WERI-Rb-1 (cell line): ENCODE data around the gene FBXO46.

Source experiments
- DNase-seq: peaks from one replicate; pipeline ENCODE4 v3.0.0-alpha.2; 2020
- H3K27ac ChIP-seq: fragments of 250-450 bp; sonication (Bioruptor Pico); 2 replicates; pipeline ENCODE4 v1.5.1; 2020; ENCODE audit warnings: mild to moderate bottlenecking, moderate library complexity
- H3K27me3 ChIP-seq: fragments of 250-450 bp; sonication (Bioruptor Pico); 2 replicates; pipeline ENCODE4 v1.5.1; 2021; ENCODE audit warnings: mild to moderate bottlenecking, low read depth, moderate library complexity; ENCODE audit not compliant: insufficient read depth, severe bottlenecking
- H3K36me3 ChIP-seq: fragments of 250-450 bp; sonication (Bioruptor Pico); 2 replicates; pipeline ENCODE4 v1.5.1; 2020; ENCODE audit warnings: mild to moderate bottlenecking, moderate library complexity
- H3K4me3 ChIP-seq: 2 replicates; pipeline ENCODE4 v1.5.1; 2011; ENCODE audit warnings: low read depth, mild to moderate bottlenecking, control low read depth, low read length
- H3K9me3 ChIP-seq: fragments of 250-450 bp; sonication (Bioruptor Pico); 2 replicates; pipeline ENCODE4 v1.5.1; 2021; ENCODE audit warnings: mild to moderate bottlenecking, moderate library complexity; ENCODE audit not compliant: severe bottlenecking
- TF ChIP-seq, protein P1 (sequence below): IDR thresholded peaks from 2 replicates; pipeline ENCODE4 v1.5.1; 2011; ENCODE audit warnings: low read depth, mild to moderate bottlenecking, control low read depth, inconsistent platforms, low read length

The FBXO46 gene

GRCh38 chr19:45764475-45764874 is 33.8 kb upstream of the FBXO46 start:
- H3K9me3 ChIP-seq = no peaks in the 10 kb centered on the region
- no peak for DNase-seq
- no peak overlapping the region for H3K27ac ChIP-seq
- TF ChIP-seq, protein P1, sequence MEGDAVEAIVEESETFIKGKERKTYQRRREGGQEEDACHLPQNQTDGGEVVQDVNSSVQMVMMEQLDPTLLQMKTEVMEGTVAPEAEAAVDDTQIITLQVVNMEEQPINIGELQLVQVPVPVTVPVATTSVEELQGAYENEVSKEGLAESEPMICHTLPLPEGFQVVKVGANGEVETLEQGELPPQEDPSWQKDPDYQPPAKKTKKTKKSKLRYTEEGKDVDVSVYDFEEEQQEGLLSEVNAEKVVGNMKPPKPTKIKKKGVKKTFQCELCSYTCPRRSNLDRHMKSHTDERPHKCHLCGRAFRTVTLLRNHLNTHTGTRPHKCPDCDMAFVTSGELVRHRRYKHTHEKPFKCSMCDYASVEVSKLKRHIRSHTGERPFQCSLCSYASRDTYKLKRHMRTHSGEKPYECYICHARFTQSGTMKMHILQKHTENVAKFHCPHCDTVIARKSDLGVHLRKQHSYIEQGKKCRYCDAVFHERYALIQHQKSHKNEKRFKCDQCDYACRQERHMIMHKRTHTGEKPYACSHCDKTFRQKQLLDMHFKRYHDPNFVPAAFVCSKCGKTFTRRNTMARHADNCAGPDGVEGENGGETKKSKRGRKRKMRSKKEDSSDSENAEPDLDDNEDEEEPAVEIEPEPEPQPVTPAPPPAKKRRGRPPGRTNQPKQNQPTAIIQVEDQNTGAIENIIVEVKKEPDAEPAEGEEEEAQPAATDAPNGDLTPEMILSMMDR = no peak
- H3K4me3 ChIP-seq = no peak overlapping the region
- no peaks in the 10 kb centered on the region for H3K27me3 ChIP-seq
- no peaks in the 10 kb centered on the region for H3K36me3 ChIP-seq

- H3K27ac ChIP-seq = no peak overlapping the region
- H3K36me3 ChIP-seq = no peaks in the 10 kb centered on the region
- DNase-seq = no peak
- TF ChIP-seq, protein P1 = no peak
- H3K4me3 ChIP-seq = no peak overlapping the region
- H3K9me3 ChIP-seq = no peaks in the 10 kb centered on the region
- H3K27me3 ChIP-seq = no peaks in the 10 kb centered on the region
Measured at GRCh38 chr19:45763691-45764294, 33.1 kb upstream of the FBXO46 start.

GRCh38 chr19:45762870-45763631 is 32.4 kb upstream of the FBXO46 start:
- TF ChIP-seq, protein P1 = no peak
- Histone ChIP-seq H3K27me3 (no peaks in the 10 kb centered on the region), H3K4me3 (no peak overlapping the region)

DNA sequence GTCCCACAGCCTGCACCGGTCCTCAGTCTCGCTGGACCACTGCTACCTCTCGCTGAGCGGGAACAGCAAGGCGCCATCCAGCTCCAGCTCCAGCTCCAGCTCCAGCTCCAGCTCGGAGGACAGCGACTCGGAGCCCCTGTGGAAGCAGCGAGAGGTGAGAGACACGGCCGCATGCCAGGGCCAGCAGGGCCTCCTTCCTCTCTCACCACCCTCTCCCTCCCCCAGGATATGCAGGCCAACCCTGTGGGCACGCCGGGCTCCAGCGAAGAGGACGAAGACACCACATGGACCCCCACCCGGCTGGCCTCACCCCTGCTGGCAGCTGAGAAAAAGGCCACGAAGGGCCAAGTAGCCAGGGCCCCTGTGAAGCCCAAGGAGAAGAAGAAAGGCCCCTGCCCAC is 31.0 kb upstream of the FBXO46 start:
- Histone ChIP-seq H3K4me3 (no peak overlapping the region), H3K9me3 (no peaks in the 10 kb centered on the region), H3K27ac (no peak overlapping the region), H3K36me3 (no peaks in the 10 kb centered on the region), H3K27me3 (no peaks in the 10 kb centered on the region)
- DNase-seq = no peak
- TF ChIP-seq, protein P1 = no peak

More at GRCh38 chr19:45762870-45763631, 32.4 kb upstream of the FBXO46 start:
- no peak overlapping the region for H3K27ac ChIP-seq
- no peaks in the 10 kb centered on the region for H3K36me3 ChIP-seq
- no peak for DNase-seq
- no peaks in the 10 kb centered on the region for H3K9me3 ChIP-seq

DNA sequence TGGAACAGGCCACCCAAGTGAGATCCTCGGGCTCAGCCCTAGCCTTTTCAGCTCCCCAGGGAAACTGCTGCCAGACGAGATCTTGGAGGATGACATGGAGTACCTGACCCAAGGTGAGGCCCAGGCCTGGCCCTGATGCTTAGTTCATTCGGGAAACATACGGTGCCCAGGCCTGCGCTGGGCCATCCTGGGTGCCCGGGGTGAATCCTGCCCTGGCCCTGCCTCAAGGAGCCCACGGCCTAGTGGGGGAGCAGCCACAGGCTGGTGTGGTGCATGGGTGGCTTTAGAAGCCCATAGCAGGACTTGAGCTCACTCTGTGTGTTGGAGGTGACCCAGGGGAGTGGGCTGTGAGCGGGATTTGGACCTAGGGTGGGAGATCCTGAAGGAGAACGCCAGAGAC is 28.2 kb upstream of the FBXO46 start:
- H3K9me3 ChIP-seq = no peaks in the 10 kb centered on the region
- TF ChIP-seq, protein P1 = no peak
- no peak for DNase-seq
- no peaks in the 10 kb centered on the region for H3K27me3 ChIP-seq
- H3K4me3 ChIP-seq = no peak overlapping the region
- H3K27ac ChIP-seq = no peak overlapping the region
- H3K36me3 ChIP-seq = no peaks in the 10 kb centered on the region
